Suppressor macrophage treated with lipopolysaccharide for 4 hours (primary cell): Measurements from ENCODE around the gene ZNF768.
"Not testable (repeated sequence)": the region's sequence is repeated elsewhere in the genome, so short reads cannot be mapped to it uniquely, and the experiment has no call there.

Experiments
- DNase-seq: peaks from one replicate; pipeline ENCODE4 v3.0.0-alpha.2; 2020

Gene ZNF768

GRCh38 chr16:30532285-30533145 lies 6.1 kb upstream of the ZNF768 start:
- DNase-seq: no peak

- DNase-seq: no peak
Measured at GRCh38 chr16:30530163-30531037, 4.0 kb upstream of the ZNF768 start.

- DNase-seq: no peak
Measured at GRCh38 chr16:30528799-30529457, 2.6 kb upstream of the ZNF768 start.

- DNase-seq: peak; percentile 70
Measured at GRCh38 chr16:30527635-30528178, 1.3 kb upstream of the ZNF768 start.

- DNase-seq: peak; percentile 99
Measured at GRCh38 chr16:30526823-30527634, 663 bp upstream of the ZNF768 start.

- no peak for DNase-seq
Measured at GRCh38 chr16:30525844-30526136, 576 bp downstream of the ZNF768 start.

GRCh38 chr16:30524575-30525568 lies 1.5 kb downstream of the ZNF768 start:
- no peak for DNase-seq

- no peak for DNase-seq
Measured at GRCh38 chr16:30523768-30524574, 2.4 kb downstream of the ZNF768 start.

- not testable (repeated sequence) for DNase-seq
Measured at GRCh38 chr16:30522702-30523463, 3.5 kb downstream of the ZNF768 start.

GRCh38 chr16:30521873-30522641 lies 4.3 kb downstream of the ZNF768 start:
- no peak for DNase-seq

- DNase-seq: no peak
Measured at GRCh38 chr16:30521476-30521872, 4.9 kb downstream of the ZNF768 start.

- no peak for DNase-seq
Measured at GRCh38 chr16:30519120-30520049, 7.0 kb downstream of the ZNF768 start.

GRCh38 chr16:30518552-30518951 lies 7.8 kb downstream of the ZNF768 start:
- DNase-seq: no peak

- DNase-seq: no peak
Measured at GRCh38 chr16:30515275-30515674, 11.1 kb downstream of the ZNF768 start.

GRCh38 chr16:30511509-30511908 lies 14.9 kb downstream of the ZNF768 start:
- DNase-seq: no peak

GRCh38 chr16:30510376-30510938 lies 15.9 kb downstream of the ZNF768 start:
- no peak for DNase-seq
